ENCODE measurements around the gene KIF11.

DNA sequence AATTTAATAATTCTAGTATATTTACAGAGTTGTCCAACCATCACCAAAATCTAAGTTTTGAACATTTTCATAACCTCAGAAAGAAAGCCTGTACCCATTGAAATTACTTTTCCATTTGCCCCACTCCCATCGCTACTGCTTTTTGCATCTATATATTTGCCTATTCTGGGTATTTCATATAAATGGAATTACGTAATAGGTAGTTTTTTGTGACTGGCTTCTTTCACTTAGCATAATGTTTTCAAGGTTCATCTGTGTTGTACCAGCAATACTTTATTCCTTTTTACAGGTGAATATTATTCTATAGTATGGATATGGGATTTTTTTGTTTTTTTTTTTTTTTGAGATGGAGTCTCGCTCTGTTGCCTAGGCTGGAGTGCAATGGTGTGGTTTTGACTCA lies 22.6 kb downstream of the KIF11 start:
- TF ChIP-seq CTCF (IDR thresholded peaks at IDR 0.05; ENCODE audit: low read length) (no peak), EZH2phosphoT487 (IDR thresholded peaks at IDR 0.05; ENCODE audit: low read length) (no peak), EZH2 (optimal IDR thresholded peaks at IDR 0.05; ENCODE audit: low read depth, low read length) (no peak)
